ENCODE data around the gene PRRG3.

PRRG3 gene

DNA sequence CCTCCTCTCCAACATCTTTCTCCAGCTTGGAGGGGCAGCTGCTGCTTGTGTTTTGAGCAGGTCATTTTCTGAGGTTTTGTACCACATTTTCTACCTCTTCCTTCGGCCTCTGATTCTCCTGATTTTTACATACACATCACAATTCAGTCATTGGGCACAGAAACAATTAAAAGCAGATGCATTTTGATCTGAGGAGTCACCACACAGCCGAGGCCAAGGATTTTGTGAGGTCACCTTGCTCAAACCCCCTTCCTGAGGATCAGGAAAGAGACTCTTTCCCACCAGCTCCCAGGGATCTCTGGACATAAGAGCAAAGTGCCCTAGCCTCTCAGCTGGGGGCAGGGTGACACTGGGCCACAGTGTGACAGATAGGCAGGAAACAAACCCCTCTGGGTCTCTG, 15.2 kb downstream of the PRRG3 start:
- DNase-seq: no peak

DNA sequence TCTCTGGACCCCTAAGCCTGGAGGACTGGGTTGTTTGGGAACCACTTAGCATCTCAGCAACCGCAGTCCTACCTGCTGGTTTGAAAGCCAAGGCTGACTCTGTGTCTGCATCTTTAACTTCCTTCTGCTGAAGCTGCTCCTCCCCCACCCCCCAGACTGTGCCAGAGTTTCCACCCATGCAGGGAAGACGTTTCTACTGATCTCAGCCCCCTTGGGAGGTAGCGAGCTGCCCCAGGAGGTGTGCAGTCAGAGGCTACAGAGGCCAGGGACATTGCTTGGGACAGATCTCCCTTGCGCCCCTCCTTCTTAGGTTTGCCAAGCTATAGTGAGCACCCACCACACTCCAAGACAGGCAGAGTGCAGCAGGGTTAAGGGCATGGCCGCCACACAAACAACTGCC, 15.9 kb downstream of the PRRG3 start:
- no peak for DNase-seq

DNA sequence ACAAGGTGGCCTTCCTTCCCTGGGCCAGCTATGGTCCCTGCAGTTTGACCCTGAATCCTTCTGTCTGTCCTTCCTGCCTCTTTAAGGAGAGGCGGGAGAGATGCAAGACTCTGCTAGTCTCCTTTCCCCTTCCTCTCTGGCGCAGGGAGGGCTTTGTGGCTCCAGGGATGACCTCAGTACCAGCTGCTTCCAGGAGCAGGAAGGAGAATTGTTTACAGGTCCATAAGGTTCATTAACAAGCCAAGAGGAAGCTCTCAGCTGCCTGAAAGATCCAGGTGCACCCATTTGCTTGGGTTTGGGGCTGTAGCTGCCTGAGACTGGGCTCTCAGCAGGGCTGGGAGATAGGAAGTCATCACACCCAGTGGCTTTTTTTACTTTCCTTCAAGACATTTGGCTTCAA, 16.5 kb downstream of the PRRG3 start:
- no peak for DNase-seq

DNA sequence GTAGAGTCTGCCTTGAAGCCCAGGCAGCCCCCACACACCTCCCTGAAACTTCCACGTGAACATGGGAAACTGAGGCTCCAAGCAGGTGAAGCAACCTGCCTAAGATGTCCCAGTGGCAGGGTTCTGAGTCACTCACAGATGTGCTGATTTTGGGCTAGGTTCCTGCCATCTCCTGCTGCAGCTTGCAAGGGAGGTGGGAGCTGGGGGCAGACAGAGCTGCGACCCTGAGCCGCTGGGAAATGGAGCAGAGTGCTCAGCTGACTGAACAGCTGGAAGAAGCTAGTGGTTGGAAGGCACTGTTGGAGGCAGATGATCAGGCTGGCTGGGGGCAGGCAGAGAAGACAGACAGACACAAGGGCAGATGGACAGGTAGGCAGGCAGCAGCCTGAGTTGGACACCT, 17.0 kb downstream of the PRRG3 start:
- DNase-seq: no peak

DNA sequence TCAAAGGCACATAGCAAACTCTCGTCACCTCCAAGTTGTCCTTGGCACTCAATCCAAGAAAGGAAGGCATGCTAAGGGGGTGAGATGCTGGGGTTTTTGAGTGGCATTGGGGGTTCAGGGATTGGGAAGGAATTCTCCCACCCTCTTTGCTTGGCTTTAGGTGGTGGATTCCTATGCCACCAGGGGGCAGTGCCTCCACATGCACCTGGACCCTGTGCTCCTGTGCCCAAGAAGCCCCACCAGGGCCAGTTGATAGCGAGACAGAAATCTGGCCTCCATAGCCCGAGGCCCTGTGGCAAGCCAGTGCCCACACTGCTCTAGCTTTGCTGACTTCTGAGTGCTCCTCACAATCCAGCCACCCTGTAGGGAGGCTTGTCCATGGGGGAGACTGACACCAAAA, 18.6 kb downstream of the PRRG3 start:
- DNase-seq: no peak

DNA sequence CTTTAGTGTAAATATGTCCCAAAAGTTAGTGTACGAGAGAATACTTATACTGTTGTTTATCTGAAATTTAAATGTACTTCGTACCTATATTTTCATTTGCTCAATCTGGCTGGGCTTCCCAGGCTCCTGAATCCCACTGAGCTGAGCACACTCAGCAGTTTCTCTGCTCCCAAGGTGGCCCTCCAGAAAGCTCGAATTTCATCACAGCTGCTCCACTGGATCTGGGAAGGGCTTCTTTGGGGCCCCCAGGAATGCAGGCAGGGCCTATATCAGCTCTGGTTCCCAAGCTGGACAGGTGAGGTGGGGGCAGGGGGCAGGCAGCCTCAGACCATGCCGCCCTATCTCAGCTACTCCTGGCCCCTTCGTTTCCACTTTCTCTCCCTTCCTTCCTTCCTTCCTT, 19.1 kb downstream of the PRRG3 start:
- no peak for DNase-seq

DNA sequence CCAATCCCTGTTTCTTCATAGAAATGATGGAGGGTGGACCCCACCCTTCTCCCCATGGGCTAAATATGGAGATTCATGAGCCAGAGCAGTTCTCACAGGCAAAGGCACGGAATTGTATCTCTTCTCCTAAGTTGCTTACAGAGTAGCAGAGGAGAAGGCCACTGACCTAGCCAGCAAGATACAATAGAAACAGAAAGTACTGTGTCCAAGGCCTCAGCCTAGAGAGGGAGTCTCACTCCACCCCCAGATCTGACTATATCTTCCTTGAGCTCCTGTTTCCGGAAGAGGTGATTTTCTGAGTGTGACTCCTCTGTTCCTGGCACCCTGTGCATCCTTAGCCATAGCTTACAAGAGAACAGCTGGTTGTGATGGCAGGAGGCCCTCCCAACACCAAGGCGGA, 20.5 kb downstream of the PRRG3 start, which contains the start of gene FATE1:
FATE1 (plus strand) TSS at position 284 of the 400 bp plus-strand sequence; CDS start at position 369, 85 bp downstream.
- no peak for DNase-seq

DNA sequence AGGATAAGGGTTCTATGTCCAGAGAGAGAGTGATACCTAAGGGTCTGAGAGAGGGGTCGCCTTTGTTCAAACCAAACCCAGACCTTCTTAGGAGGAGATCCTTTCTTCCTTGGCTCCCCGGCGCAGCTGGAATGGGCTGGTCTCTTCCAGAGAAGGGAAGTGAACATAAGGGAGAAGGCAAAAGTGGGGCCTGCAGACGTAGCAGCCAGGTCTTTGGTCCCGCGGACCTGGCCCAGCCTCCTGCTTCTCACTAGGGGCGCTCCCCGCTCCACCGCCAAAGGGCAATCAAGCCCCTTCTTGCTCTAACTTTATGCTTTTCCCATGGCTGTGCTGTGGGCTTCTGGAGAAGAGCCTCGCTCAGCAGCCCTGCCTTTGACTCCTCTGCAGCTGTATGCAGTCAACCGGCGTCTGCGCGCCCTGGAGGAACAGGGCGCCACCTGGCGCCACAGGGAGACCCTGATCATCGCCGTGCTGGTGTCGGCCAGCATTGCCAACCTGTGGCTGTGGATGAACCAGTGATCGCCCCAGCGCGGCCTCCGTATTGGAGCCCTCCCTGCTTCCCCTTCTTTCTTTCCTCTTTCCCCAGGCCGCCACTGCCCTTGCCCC, 27.1 kb downstream of the PRRG3 start:
- no peak for DNase-seq

DNA sequence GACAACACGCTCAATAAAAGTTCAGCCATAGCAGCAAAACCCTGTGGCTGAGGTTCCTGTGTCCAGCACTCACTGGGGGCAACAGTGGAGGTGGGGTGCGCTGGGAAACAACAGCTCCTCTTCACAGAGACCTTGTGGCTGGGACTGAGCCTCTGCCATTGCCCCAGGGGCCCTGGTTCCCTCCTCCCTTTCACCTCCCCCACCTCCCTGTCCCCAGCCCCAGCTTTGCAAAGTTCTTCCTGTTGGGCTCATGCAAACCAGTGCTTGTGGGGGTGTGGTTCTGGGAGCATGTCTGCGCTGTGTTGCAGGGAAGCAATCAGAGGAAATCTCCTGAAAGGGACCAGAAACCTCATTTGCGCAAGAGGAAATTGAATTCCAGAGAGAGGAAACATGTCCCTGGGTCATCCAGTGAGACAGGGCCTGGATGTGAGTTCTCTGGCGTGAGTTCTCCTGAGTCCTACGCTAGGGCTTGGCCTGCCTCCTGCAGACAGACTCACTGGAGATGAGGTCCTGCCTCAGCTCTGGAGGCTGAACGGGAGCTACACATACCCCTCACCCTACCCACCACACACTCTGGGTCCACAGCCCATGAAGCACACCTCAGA, 28.0 kb downstream of the PRRG3 start:
- DNase-seq: no peak

DNA sequence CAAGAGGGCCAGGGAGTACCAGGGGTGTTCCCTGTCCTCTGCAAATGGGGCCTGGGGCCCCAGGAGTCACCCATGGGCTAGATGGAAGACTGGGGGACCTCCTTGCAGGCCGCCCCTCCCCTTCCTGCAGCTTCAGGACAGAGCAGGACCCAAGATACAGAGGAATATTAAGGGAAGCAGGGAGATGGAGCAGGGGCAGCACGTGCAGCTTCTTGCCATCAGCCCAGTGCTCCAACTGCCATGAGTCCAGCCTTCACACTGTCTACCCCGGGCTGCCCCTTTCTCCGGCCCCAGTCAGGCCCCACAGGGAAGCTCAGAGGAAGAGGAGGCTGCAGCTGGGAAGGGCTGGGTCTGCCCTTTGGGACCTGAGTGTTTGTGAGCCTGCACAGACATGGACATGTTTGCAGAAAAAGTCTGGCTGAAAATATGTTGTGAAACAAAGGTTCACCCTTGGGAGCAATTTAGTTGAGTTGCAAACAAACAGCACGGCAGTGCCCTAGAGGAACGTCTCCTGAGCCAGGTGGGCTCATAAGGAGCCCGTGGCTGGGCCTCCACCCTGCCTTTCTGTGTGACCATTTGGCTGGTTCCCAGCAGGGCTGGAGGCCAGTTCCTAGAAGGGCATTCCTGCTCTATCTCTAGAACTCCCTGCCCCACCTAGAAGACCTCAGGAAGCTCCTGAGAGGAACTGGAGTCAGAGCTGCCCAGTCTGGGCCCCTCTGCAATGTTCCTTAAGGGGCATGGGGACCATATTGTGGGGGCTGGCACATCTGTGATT, 29.5 kb downstream of the PRRG3 start:
- DNase-seq: no peak

DNA sequence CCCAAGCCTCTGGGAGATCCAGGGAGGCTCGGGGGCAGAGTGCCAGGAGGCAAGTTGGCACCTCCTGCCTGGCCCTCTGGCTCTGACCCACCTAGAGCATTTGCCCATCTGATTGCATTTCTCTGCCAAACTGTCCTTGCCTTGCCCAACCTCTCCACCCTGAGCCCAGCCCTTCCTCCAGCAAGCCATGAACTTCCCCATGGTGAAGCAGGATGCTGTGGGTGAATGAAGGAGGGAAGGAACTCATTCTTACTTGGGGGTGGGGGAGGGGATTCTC, 30.0 kb downstream of the PRRG3 start:
- DNase-seq: no peak

DNA sequence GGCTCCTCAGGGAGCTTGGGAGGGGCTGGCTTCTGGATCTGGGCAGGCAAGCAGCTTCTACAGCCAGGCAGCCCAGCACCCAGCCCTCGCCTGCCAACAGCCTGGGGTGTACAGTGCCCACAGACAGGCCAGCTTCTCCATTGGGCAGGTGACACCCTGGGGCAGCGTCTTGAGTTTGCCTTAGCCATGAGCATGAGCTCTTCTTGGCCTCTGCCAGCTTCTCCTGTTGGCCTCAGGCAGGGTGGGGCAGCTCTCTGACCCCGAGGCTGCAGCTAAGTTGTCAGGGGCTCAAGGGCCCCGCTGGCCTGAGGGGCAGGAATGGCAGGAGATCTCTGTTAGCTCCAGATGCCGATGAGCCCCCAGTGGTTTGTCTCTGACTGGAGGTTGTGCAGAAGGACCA, 31.5 kb downstream of the PRRG3 start:
- no peak for DNase-seq

DNA sequence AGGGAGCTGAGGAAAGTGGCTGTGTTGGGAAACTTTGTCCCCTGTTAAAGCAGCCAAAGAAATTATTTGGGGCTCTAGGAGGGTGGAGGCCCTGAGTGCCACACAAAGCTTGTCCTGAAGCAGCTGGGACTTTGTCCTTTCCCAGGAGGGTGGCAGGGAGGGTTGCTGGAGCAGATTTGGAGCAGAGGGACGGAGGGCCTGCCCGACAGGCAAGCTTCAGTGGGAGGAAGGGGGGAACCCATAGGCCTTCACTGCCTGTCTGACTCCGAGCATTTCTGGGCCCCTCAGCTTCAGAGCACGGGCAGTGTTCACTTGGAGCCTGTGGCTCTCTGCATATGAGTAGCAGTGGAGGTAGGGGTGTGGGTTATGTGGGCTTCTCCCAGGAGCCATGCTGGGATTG, 32.1 kb downstream of the PRRG3 start:
- DNase-seq: no peak

DNA sequence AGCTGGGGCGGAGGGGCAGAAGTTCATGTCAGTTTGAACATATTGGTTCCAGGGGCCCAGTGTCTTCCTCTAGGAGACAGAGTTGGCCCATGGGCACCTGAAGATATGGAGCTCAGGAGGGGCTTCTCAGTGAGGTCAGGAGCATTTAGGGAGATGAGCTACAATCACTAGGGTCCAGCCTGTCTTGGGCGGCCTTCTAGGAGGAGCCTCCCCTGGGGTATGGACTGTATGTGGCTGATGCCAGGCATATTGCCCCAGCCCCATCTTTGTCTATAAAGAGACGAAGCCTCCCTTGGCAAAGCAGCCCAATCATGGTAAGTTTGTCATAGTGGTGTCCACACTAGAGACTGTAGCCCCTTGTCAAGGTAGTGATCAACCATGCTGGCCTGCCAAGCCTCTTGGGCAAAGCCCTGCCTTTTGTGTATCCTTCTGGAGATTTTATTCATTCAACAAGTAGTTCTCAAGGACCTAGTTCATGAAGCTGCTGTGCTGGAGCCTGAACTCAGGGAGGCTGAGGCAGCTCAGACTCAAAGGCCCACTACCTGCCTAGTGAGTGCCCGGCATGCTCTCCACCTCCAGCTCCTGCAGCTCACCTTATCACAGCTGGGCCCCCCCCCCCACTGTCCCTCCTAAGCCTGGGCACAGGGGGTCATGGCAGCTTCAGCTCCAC, 33.9 kb downstream of the PRRG3 start:
- no peak for DNase-seq

DNA sequence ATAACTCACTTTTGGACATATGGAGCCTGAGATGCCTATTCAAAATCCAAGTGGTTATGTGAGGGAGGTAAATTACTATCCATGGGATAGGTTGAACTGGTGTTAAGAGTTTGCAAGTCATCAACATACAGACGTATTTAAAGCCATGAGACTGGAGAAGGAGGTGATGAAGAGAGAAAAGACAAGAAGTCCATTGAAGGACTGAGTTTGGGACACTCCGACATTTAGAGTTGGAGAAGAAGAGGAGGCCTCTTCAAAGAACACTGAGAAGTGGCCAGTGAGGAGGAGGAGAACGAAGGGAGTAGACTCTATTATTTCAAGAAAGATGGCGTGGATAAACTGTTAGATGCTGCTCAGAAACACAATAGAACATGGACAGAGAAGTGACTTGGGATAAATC, 39.2 kb downstream of the PRRG3 start, which contains the start of gene CNGA2:
CNGA2 (plus strand) TSS at position 301 of the 400 bp plus-strand sequence. CDS start 3,738 bp downstream, outside the sequence.
- no peak for DNase-seq

DNA sequence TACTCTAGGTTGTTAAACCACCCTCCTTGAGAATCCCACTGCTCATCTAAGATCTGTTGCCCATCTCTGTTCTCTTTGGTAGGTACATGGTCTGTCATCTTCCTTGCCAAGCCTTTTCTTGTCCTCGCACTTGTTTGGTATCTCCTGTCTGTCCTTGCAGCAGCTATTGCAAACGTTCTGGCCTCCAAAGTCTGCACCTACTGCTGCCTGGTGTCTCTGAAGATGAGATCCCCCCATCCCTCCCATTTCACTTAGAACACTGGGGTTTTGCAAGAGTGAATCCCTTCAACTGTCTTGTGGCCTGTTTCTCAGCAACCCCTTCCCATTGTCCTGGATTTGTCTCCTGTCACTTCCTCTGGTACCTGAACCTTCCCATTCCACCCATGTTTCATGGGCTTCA, 40.0 kb downstream of the PRRG3 start:
- no peak for DNase-seq

DNA sequence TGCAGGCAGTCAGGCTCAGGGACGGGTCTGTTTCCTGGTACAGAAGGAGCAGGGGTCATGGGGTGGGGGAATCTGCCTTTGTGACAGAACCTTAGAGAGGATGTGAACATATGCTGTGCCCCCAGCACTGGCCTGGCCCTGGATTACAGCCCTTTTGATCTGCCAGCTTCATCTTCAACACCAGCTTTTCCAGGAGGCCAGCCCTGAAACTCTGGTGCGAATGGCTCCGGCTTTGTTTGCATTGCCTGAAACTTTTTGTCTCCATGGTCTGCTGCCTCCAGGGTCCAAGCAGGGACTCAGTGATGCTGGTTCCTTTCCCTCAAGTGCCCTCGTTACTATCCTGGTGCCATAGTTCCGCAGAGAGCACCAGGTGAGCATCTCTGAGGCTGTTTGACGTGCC, 41.4 kb downstream of the PRRG3 start:
- no peak for DNase-seq

DNA sequence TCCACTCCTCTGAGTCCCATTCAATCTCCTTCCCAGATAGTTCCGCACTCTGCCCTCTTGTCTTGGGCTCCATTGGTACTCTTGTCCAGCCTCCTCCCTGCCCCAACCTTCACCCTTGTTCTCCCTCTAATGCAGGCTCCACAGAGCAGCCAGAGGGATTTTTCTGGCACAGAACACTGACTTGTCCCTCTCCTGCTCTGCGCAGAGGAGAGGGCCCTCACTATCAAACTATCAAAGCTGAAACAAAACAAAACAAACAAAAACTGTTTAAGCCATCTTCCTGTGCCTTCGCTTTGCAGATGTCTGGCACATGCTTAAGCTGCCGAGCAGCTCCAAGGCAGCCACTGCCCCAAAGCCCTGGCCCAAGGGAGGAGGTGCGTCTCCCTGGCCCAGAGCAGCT, 42.2 kb downstream of the PRRG3 start:
- DNase-seq: no peak

DNA sequence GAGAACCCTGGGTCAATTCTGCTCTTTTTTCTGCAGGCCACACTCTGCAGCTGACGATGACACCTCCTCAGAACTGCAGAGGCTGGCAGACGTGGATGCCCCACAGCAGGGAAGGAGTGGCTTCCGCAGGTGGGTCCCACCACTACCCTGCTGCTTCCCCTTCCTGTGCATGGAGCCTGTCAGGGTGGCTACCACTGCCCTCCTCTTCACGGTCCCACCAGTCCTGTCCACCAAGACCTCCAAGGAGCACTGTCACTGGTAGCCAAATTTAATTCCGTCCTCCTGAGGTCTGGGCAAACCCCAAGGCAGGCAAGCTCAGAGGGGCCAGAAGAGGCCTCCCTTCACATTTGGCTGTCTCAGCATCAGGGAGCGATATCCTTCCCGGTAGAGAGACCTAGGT, 43.5 kb downstream of the PRRG3 start:
- DNase-seq: no peak

DNA sequence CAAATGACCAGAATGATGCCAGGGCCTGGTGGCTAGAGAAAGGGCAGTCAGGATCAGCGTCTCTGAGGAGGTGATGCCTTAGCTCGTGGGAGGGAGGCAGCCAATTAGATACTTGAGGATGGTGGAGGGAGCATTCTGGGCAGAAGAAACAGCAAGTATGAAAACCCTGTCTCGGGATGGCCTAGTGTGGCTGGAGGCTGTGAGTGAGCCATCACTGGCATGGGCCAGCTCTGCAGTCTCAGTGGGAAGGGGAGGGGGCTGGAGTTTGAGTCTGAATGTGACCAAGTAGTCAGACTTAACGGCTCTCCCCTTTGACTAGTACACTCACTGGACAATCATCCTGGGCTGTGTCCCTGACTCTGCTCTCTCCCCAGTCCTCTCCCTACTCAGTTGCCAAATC, 46.3 kb downstream of the PRRG3 start:
- DNase-seq: no peak

DNA sequence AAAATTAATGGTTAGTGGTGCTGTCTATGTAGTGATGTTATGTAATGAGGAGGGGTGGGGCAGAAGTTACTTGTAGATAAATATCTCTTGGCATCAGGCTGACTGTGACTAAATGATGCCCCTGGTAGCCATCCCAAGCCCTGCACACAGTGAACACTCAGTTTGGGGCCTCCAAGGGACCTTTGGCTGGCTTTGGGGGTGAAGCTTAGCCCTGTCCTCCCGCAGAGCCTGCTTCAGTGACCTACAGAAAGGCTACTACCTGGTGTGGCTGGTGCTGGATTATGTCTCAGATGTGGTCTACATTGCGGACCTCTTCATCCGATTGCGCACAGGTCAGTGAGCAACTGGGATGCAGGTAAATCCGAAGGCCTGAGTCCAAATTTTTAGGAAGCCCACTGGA, 47.1 kb downstream of the PRRG3 start:
- DNase-seq: no peak

DNA sequence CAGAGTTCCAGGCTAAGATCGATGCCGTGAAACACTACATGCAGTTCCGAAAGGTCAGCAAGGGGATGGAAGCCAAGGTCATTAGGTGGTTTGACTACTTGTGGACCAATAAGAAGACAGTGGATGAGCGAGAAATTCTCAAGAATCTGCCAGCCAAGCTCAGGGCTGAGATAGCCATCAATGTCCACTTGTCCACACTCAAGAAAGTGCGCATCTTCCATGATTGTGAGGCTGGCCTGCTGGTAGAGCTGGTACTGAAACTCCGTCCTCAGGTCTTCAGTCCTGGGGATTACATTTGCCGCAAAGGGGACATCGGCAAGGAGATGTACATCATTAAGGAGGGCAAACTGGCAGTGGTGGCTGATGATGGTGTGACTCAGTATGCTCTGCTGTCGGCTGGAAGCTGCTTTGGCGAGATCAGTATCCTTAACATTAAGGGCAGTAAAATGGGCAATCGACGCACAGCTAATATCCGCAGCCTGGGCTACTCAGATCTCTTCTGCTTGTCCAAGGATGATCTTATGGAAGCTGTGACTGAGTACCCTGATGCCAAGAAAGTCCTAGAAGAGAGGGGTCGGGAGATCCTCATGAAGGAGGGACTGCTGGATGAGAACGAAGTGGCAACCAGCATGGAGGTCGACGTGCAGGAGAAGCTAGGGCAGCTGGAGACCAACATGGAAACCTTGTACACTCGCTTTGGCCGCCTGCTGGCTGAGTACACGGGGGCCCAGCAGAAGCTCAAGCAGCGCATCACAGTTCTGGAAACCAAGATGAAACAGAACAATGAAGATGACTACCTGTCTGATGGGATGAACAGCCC, 48.6 kb downstream of the PRRG3 start:
- DNase-seq: no peak

DNA sequence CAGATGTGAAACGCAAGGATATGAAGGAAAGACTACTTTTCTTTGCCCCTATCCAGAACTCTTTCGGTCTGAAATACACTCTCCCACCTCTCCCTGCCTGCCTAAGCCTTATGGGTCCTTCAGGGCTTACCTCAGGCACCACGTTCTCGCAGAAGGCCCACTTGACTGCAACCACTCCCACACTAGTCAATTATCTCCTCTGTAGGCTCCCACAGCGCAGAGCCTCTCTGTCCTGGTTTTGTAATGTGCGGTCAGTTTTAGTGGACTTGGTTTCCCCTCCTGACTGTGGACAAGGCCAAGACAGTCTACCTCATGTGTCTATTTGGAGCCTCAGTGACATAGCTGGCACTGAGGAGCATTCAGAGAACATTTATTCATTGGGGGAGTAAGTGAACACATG, 50.4 kb downstream of the PRRG3 start:
- DNase-seq: no peak

Measured in stimulated activated CD4-positive, alpha-beta T cell treated with anti-CD3 and anti-CD28 coated beads, Interleukin-4, amount 100 ng/mL, for 24 hours (primary cell).